GM12873 (cell line): ENCODE data around the gene HNRNPA3.
A peak's percentile ranks its signal among the peaks of the same experiment; 100 is the strongest.

Source experiments
- CTCF ChIP-seq: IDR thresholded peaks from 2 replicates; pipeline ENCODE4 v1.5.1; 2012; ENCODE audit warnings: low read depth, mild to moderate bottlenecking, moderate library complexity, low read length, control low read depth; ENCODE audit not compliant: insufficient read depth; ENCODE audit errors: missing control alignments

Gene HNRNPA3

DNA sequence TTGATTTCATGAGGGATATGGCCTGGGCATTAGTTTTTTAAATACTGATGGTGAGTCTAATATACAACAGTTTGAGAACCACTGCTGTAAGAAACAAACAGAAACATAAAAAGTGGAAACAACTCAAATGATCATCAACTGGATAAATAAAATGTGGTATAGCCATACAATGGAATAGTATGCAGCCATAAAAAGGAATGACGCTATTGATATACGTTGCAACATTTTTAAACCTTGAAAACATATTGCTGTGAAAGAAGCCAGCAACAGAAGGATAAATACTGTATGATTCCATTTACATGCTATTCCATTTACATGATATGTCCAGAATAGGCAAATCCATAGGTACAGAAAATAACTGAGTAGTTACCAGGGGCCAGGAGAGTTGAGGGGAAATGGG lies 45.5 kb downstream of the HNRNPA3 start:
- no peak for TF ChIP-seq CTCF

DNA sequence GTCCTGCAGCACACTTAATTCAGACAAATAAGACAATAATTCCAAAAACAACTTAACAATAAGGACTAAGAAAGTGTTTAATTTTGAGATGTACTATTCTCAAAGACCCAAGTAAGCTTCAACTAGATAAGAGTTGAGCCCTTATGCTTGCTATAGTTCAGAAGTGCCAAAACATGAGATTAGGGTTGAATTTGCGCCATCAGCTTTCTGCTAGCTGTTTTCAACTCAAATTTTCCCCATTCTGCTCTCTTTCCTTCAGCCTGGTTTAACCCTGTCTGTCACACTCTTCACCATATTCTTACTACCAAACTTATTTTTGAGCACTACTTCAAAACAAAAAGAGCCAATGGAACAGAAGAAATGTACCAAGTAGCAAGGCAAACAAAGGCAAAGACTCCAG lies 47.8 kb downstream of the HNRNPA3 start:
- no peak for TF ChIP-seq CTCF

DNA sequence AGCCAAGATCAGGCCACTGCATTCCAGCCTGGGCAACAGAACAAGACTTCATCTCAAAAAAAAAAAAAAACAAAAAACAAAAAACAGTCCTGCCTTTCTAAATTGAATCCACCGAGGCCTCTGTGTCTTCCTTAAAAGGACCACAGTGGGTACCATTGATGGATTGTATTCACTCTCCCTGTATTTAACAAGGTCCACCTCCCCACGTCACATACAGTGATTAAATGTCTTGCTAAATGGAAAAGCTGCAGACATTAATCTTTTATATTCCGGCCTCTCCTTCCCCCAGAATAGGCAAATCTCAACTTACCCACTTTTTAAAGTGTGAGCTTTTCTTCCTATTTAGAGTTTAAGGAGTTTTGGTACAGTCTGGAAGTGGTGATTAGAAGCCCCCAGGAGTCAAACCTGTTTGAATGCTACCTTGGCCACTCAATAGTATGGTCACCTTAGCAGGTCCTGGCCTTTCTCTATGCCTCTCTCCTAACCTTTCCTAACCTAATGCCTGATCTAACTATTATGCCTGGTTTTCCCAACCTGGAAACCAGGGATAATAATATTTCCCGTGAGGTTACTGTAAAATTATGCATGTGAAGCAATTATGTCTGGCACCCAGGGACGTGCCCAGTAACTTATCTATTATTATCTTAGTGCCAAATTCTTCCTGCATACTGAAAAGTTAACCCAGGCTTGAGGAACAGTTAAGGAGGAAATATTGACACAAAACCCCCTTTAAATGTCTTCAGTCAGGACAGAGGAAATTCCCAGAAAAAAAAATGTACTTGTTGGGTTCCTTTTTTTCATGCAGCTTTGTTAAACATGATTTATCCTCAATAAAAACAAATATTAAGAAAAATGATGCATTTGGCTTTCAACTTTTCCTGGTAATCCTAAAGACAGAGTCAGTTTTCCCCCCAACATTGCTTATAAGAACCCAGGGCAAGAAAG lies 48.8 kb downstream of the HNRNPA3 start:
- no peak for TF ChIP-seq CTCF

DNA sequence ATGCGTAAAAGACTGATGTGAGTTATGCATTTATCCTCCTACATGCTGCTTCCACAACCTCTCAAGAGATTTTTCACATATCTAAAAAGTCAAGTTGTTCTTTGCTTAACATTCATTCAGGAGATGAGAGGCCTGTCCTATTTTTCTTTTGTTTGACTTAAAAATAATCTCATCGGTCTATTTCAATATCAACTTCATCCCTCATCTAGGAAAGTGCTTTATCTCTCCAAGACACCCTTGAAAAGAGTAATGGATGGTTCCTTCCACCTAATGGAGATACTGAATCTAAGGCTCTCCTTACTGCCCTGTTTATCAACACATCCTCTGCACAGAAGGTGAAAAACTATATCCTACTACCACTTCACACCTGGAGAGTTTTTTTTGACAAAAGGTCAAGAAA lies 49.5 kb downstream of the HNRNPA3 start:
- TF ChIP-seq CTCF, result no peak

DNA sequence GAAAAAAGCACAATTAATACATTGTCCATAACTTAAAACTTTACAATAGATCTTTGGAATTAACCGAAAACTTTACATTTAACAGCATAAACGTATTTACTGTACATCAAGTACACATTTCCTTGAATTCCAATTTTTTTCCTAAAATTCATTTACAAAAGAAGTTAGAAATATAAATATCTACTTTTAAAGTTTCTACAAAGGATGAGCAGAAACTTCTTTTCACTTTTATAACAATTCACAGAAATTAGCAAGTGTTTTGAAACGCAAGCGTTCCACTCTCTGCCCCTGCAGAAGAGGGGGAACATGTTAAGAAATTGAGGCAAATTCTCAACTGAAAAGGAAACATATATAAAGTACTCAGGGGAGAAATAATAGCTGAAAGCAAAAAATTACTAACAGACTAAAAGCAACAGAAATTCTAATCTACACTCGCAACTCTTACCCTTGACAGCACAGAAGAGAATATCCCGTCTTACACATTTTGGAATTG lies 50.4 kb downstream of the HNRNPA3 start:
- no peak for TF ChIP-seq CTCF

- TF ChIP-seq CTCF, result peak; percentile 87
These were observed 51.0 kb downstream of the HNRNPA3 start for GRCh38 chr2:177263451-177264208.

GRCh38 chr2:177264209-177264692 lies 51.7 kb downstream of the HNRNPA3 start:
- no peak for TF ChIP-seq CTCF
